ENCODE data around the gene NEGR1. TPM values are rescaled to one million over a fixed set of nuclear protein-coding genes. Genes with fewer than 3 reads are reported as not detected.
A peak's percentile ranks its signal among the peaks of the same experiment; 100 is the strongest.

Gene NEGR1
- total and polyA plus RNA-seq, 3 donors from 2014 or later, result 2.9 to 7.6 (median 3.1) TPM

GRCh38 chr1:72296501-72296900 lies 14.2 kb upstream of the NEGR1 start:
- H3K9me3 ChIP-seq, result no peaks in the 10 kb centered on the region
- H3K36me3 ChIP-seq (ENCODE audit: low read depth, missing control alignments), result no peaks in the 10 kb centered on the region
- H3K4me1 ChIP-seq, result no peaks in the 10 kb centered on the region
- H3K27ac ChIP-seq, result no peak overlapping the region
- no peaks in the 10 kb centered on the region for H3K27me3 ChIP-seq
- no peak for DNase-seq
- intact Hi-C loops (cut with DNase I; ENCODE audit: low total_unique reads), result no loop called here
- TF ChIP-seq CTCF (IDR thresholded peaks at IDR 0.05) (no peak), POLR2A (IDR thresholded peaks at IDR 0.05) (no peak)
- 86 to 89% methylated on average over 2 of the region's 2 CpGs for WGBS, 2 donors
- no peak overlapping the region for H3K4me3 ChIP-seq

DNA sequence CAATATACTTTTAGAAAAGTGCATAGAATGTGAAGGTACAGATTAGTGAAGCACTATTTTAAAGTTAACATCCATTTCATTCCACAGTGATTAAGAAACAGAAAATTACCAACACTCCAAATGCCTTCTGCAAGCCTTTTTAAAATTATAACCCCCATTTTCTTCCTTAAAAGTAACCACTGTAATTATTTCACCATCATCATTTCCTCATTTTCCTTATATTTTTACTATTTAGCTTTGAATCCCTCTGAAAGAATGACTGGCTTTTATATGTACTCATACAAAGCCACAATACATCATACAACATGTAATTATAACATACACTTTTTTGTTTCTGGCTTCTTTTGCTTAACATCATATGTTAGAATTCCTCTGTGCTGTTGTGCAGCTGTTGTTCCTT lies 6.5 kb upstream of the NEGR1 start:
- intact Hi-C loops (cut with DNase I; ENCODE audit: low total_unique reads), result no loop called here
- Histone ChIP-seq H3K27me3 (no peaks in the 10 kb centered on the region), H3K9me3 (no peaks in the 10 kb centered on the region), H3K27ac (no peak overlapping the region), H3K4me3 (no peak overlapping the region), H3K36me3 (ENCODE audit: low read depth, missing control alignments) (no peaks in the 10 kb centered on the region), H3K4me1 (peaks cover 7% of the 10 kb centered on the region)
- TF ChIP-seq POLR2A (IDR thresholded peaks at IDR 0.05) (no peak), CTCF (IDR thresholded peaks at IDR 0.05) (no peak)
- no peak for DNase-seq

GRCh38 chr1:72286401-72286800 lies 4.1 kb upstream of the NEGR1 start:
- H3K27ac ChIP-seq, result no peak overlapping the region
- no peak overlapping the region for H3K4me3 ChIP-seq
- peaks cover 7% of the 10 kb centered on the region for H3K4me1 ChIP-seq
- TF ChIP-seq POLR2A (IDR thresholded peaks at IDR 0.05), result no peak
- TF ChIP-seq CTCF (IDR thresholded peaks at IDR 0.05), result no peak
- H3K9me3 ChIP-seq, result no peaks in the 10 kb centered on the region
- no peaks in the 10 kb centered on the region for H3K36me3 ChIP-seq (ENCODE audit: low read depth, missing control alignments)
- DNase-seq, result no peak
- no peaks in the 10 kb centered on the region for H3K27me3 ChIP-seq
- intact Hi-C loops (cut with DNase I; ENCODE audit: low total_unique reads), result no loop called here
- 51 to 65% methylated on average over 4 of the region's 4 CpGs for WGBS, 2 donors

DNA sequence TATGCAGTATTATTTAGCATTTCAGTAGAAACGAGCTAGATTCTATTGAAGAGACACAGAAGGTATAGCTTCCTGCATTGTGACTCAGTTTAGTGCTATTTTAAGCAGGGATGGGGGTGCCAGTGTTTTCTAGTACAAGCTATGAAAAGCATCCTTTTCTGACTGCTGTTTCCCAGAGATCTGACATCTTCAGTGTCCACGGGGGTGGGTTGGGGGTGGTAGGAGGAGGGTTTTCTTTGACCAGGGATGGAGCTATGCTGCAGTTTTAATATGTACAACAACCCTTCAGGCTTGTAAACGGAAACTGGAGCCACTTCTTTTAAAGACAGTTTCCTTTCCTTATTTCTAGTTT lies 2.7 kb upstream of the NEGR1 start:
- intact Hi-C loops (cut with DNase I; ENCODE audit: low total_unique reads), result no loop called here
- no peak for DNase-seq
- 3 to 5% methylated on average over 3 of the region's 3 CpGs for WGBS, 2 donors

More for the DNA sequence above, 2.7 kb upstream of the NEGR1 start:
- Histone ChIP-seq H3K27ac (peak overlapping the region; percentile 83 to 92), H3K27me3 (no peaks in the 10 kb centered on the region), H3K36me3 (ENCODE audit: low read depth, missing control alignments) (no peaks in the 10 kb centered on the region), H3K4me3 (peak overlapping the region; percentile 70 to 79), H3K9me3 (no peaks in the 10 kb centered on the region), H3K4me1 (peaks cover 7% of the 10 kb centered on the region)
- no peak for TF ChIP-seq POLR2A (IDR thresholded peaks at IDR 0.05)
- TF ChIP-seq CTCF (IDR thresholded peaks at IDR 0.05), result no peak

Data from testis (tissue), 3 donors.